ENCODE results near the gene BRINP2. TPM values are rescaled to one million over a fixed set of nuclear protein-coding genes. Genes with fewer than 3 reads are reported as not detected.

Gene BRINP2
- 1 to 10 TPM in 1 of 4 donors, under 1 TPM in 1, not detected in 2; 0.14 to 1.4 TPM for total RNA-seq
- polyA plus RNA-seq, result under 1 TPM in 1 of 3 donors, not detected in 2; 0.09 TPM

GRCh38 chr1:177170756-177171535 is at the start of gene BRINP2:
Gene BRINP2 (plus strand): TSS chr1:177170958. CDS start chr1:177229877, 58,919 bp downstream.
- intact Hi-C loops (cut with DNase I), result no loop called here
- WGBS, 2 donors, result 3 to 8% methylated on average over 49 of the region's 49 CpGs
- DNase-seq, result no peak
- peaks cover 0 to 14% (median 13%) of the 10 kb centered on the region in 4 donors for H3K4me1 ChIP-seq
- H3K36me3 ChIP-seq, result no peaks in the 10 kb centered on the region
- no peak within 1 kb of the TSS for H3K27ac ChIP-seq
- H3K4me3 ChIP-seq, result peak within 1 kb of the TSS in 3 of 4 donors; percentile 6 to 42 (median 38)
- no peak for TF ChIP-seq POLR2AphosphoS5 (IDR thresholded peaks at IDR 0.05)
- TF ChIP-seq CTCF (IDR thresholded peaks at IDR 0.05), result no peak
- TF ChIP-seq POLR2A (IDR thresholded peaks at IDR 0.05), result no peak
- TF ChIP-seq EP300 (IDR thresholded peaks at IDR 0.05), result no peak
- H3K9me3 ChIP-seq, result peaks cover 0 to 1% (median 0%) of the 10 kb centered on the region in 4 donors
- H3K27me3 ChIP-seq, result peaks cover 3 to 88% (median 25%) of the 10 kb centered on the region in 3 donors

GRCh38 chr1:177122461-177123251 is 48.1 kb upstream of the BRINP2 start:
- H3K4me3 ChIP-seq, result no peak overlapping the region
- no peak overlapping the region for H3K27ac ChIP-seq
- DNase-seq, result no peak
- H3K9me3 ChIP-seq, result no peaks in the 10 kb centered on the region
- intact Hi-C loops (cut with DNase I), result no loop called here
- no peaks in the 10 kb centered on the region for H3K4me1 ChIP-seq
- H3K27me3 ChIP-seq, result no peaks in the 10 kb centered on the region
- no peaks in the 10 kb centered on the region for H3K36me3 ChIP-seq
- 81 to 83% methylated on average over 12 of the region's 12 CpGs for WGBS, 2 donors
- TF ChIP-seq POLR2A (IDR thresholded peaks at IDR 0.05) (no peak), POLR2AphosphoS5 (IDR thresholded peaks at IDR 0.05) (no peak), CTCF (IDR thresholded peaks at IDR 0.05) (no peak), EP300 (IDR thresholded peaks at IDR 0.05) (no peak)

- no peak overlapping the region for H3K27ac ChIP-seq
- intact Hi-C loops (cut with DNase I), result no loop called here
- no peak for TF ChIP-seq EP300 (IDR thresholded peaks at IDR 0.05)
- no peak for TF ChIP-seq POLR2A (IDR thresholded peaks at IDR 0.05)
- no peak for TF ChIP-seq POLR2AphosphoS5 (IDR thresholded peaks at IDR 0.05)
- TF ChIP-seq CTCF (IDR thresholded peaks at IDR 0.05), result no peak
- WGBS, 2 donors, result 62 to 75% methylated on average over 4 of the region's 4 CpGs
- no peaks in the 10 kb centered on the region for H3K9me3 ChIP-seq
- H3K4me1 ChIP-seq, result no peaks in the 10 kb centered on the region
- no peak overlapping the region for H3K4me3 ChIP-seq
- no peak for DNase-seq
- no peaks in the 10 kb centered on the region for H3K27me3 ChIP-seq
- no peaks in the 10 kb centered on the region for H3K36me3 ChIP-seq
Measured at GRCh38 chr1:177124577-177125278, 46.0 kb upstream of the BRINP2 start.

- no peak for DNase-seq
- Histone ChIP-seq H3K27ac (no peak overlapping the region), H3K27me3 (no peaks in the 10 kb centered on the region), H3K9me3 (no peaks in the 10 kb centered on the region), H3K4me1 (no peaks in the 10 kb centered on the region), H3K4me3 (no peak overlapping the region), H3K36me3 (no peaks in the 10 kb centered on the region)
- intact Hi-C loops (cut with DNase I), result no loop called here
- WGBS, 2 donors, result 56% methylated on average over 3 of the region's 3 CpGs
- no peak for TF ChIP-seq POLR2AphosphoS5 (IDR thresholded peaks at IDR 0.05)
- no peak for TF ChIP-seq EP300 (IDR thresholded peaks at IDR 0.05)
- TF ChIP-seq POLR2A (IDR thresholded peaks at IDR 0.05), result no peak
- no peak for TF ChIP-seq CTCF (IDR thresholded peaks at IDR 0.05)
Measured at GRCh38 chr1:177126267-177126666, 44.5 kb upstream of the BRINP2 start.

Measured in sigmoid colon (tissue), 7 donors.